Panc1 (cell line): ENCODE measurements around the gene SGK1. TPM values are rescaled to one million over a fixed set of nuclear protein-coding genes. Genes with fewer than 3 reads are reported as not detected.
"Not testable (repeated sequence)": the region's sequence is repeated elsewhere in the genome, so short reads cannot be mapped to it uniquely, and the experiment has no call there.

Experiments
- ATAC-seq: fragments of 200-7000 bp; cut with Tn5 transposase; 2 replicates; pipeline ENCODE4 v1.9.1; 2020; ENCODE audit warnings: mild to moderate bottlenecking, moderate library complexity
- BruUV-seq: library from RNA; stranded (reverse); fragments of 400-500 nt; replicated peaks from 2 replicates; lab custom pipeline; 2021; lab: Mats Ljungman, UMichigan
- CTCF ChIA-PET: fragments of 300-600 bp; sonication (Branson Sonifier 250); formaldehyde crosslinking; loops from one replicate; lab custom pipeline; 2022; ENCODE audit warnings: antibody characterized with exemption; lab: Charles Lee
- POLR2A ChIA-PET: fragments of 300-600 bp; sonication (Branson Sonifier 250); formaldehyde crosslinking; loops from one replicate; lab custom pipeline; 2022; ENCODE audit warnings: antibody characterized with exemption; lab: Charles Lee
- DNase-seq: peaks from one replicate; pipeline ENCODE4 v3.0.0-alpha.2; 2010; ENCODE audit warnings: low read depth, low spot score
- H3K27ac ChIP-seq: 2 replicates; pipeline ENCODE4 v1.5.1; 2011; ENCODE audit warnings: mild to moderate bottlenecking, low read length, inconsistent platforms
- H3K27me3 ChIP-seq: fragments of 200-500 bp; sonication (Bioruptor generic); 2 replicates; pipeline ENCODE4 v1.6.0; 2014; ENCODE audit warnings: low read length, inconsistent platforms; ENCODE audit not compliant: control insufficient read depth, insufficient read depth
- H3K36me3 ChIP-seq: fragments of 200-500 bp; sonication (Bioruptor generic); 2 replicates; pipeline ENCODE4 v1.5.1; 2014; ENCODE audit warnings: inconsistent platforms, mild to moderate bottlenecking, low read length, moderate library complexity; ENCODE audit not compliant: control insufficient read depth, insufficient read depth
- H3K4me1 ChIP-seq: 2 replicates; pipeline ENCODE4 v1.5.1; 2011; ENCODE audit warnings: inconsistent platforms, mild to moderate bottlenecking, low read length, moderate library complexity; ENCODE audit not compliant: control insufficient read depth, insufficient read depth
- H3K4me3 ChIP-seq, 2 experiments: 2 replicates each; pipeline ENCODE4 v1.5.1; 2011 to 2012; ENCODE audit warnings: low read depth in 2 of 2, low read length in 2 of 2, mild to moderate bottlenecking in 2 of 2, inconsistent platforms in 1 of 2, moderate library complexity in 1 of 2
- H3K9me3 ChIP-seq: fragments of 200-500 bp; sonication (Bioruptor generic); 2 replicates; pipeline ENCODE4 v1.5.1; 2014; ENCODE audit warnings: low read depth, mild to moderate bottlenecking, inconsistent platforms, low read length, moderate library complexity; ENCODE audit not compliant: control insufficient read depth, insufficient read depth
- POLR2AphosphoS5 ChIP-seq: IDR thresholded peaks from 2 replicates; pipeline ENCODE4 v1.6.1; 2012; ENCODE audit warnings: mild to moderate bottlenecking, low read depth, low read length, moderate library complexity
- SIN3A ChIP-seq: IDR thresholded peaks from 2 replicates; pipeline ENCODE4 v1.6.1; 2012; ENCODE audit warnings: low read depth, mild to moderate bottlenecking, low read length, moderate library complexity, borderline replicate concordance; ENCODE audit not compliant: insufficient read depth
- TCF7L2 ChIP-seq: IDR thresholded peaks from 2 replicates; pipeline ENCODE4 v1.6.1; 2011; ENCODE audit warnings: mild to moderate bottlenecking, low read depth, low read length, inconsistent platforms
- in situ Hi-C: cut with HindIII; loops from 2 replicates; pipeline ENCODE4 v1.10.0; 2016; ENCODE audit warnings: low sequenced_read_pairs, low pct_unique_long_range_greater_than_20kb
- intact Hi-C: fragments of 100-400 bp; cut with micrococcal nuclease; formaldehyde crosslinking; loops from one replicate; pipeline ENCODE4 v1.10.0; 2022; ENCODE audit not compliant: unreplicated experiment
- total RNA-seq: library from RNA; stranded (reverse); gene quantifications from one replicate; pipeline ENCODE4 v1.2.1, GENCODE V29; 2021; ENCODE audit not compliant: unreplicated experiment
- TF ChIP-seq, protein P1 (sequence below), 2 experiments: IDR thresholded peaks; 2 replicates each; pipeline ENCODE4 v1.6.1; 2011 to 2012; ENCODE audit warnings: low read depth in 2 of 2, control low read depth in 1 of 2, low read length in 1 of 2, mild to moderate bottlenecking in 1 of 2, moderate library complexity in 1 of 2; ENCODE audit not compliant: insufficient read depth in 1 of 2
- TF ChIP-seq, protein P2 (sequence below): fragments of 450-650 bp; IDR thresholded peaks from 2 replicates; pipeline ENCODE4 v1.5.1; 2017; ENCODE audit warnings: mild to moderate bottlenecking

Gene SGK1
- total RNA-seq, 1 experiment from 2014 or later = 7.5 TPM

DNA sequence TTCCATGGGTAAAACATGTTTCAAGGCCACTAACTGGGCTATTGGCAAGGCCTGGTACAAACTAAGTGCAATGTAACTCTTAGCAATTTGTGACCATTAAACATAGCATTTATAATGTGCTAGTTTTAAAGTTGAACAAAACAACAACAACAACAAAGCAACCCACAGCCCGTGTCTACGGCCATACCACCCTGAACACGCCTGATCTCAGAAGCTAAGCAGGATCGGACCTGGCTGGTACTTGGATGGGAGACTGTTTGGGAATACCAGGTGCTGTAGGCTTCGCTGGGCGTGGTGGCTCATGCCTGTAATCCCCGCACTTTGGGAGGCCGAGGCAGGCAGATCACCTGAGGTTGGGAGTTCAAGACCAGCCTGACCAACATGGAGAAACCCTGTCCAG, 61.0 kb downstream of the SGK1 start:
- H3K9me3 ChIP-seq = no peaks in the 10 kb centered on the region
- ChIA-PET CTCF (no interaction called here), POLR2A (no interaction called here)
- H3K36me3 ChIP-seq = no peaks in the 10 kb centered on the region
- no peak overlapping the region for H3K27ac ChIP-seq
- ATAC-seq (no peak), DNase-seq (no peak)
- intact Hi-C loops (no loop called here), in situ Hi-C loops (no loop called here)
- H3K4me3 ChIP-seq = no peak overlapping the region
- no TSS peak for BruUV-seq
- H3K27me3 ChIP-seq = no peaks in the 10 kb centered on the region
- no peaks in the 10 kb centered on the region for H3K4me1 ChIP-seq
- TF ChIP-seq POLR2AphosphoS5 (no peak), SIN3A (no peak), TCF7L2 (no peak)
- TF ChIP-seq, protein P1, sequence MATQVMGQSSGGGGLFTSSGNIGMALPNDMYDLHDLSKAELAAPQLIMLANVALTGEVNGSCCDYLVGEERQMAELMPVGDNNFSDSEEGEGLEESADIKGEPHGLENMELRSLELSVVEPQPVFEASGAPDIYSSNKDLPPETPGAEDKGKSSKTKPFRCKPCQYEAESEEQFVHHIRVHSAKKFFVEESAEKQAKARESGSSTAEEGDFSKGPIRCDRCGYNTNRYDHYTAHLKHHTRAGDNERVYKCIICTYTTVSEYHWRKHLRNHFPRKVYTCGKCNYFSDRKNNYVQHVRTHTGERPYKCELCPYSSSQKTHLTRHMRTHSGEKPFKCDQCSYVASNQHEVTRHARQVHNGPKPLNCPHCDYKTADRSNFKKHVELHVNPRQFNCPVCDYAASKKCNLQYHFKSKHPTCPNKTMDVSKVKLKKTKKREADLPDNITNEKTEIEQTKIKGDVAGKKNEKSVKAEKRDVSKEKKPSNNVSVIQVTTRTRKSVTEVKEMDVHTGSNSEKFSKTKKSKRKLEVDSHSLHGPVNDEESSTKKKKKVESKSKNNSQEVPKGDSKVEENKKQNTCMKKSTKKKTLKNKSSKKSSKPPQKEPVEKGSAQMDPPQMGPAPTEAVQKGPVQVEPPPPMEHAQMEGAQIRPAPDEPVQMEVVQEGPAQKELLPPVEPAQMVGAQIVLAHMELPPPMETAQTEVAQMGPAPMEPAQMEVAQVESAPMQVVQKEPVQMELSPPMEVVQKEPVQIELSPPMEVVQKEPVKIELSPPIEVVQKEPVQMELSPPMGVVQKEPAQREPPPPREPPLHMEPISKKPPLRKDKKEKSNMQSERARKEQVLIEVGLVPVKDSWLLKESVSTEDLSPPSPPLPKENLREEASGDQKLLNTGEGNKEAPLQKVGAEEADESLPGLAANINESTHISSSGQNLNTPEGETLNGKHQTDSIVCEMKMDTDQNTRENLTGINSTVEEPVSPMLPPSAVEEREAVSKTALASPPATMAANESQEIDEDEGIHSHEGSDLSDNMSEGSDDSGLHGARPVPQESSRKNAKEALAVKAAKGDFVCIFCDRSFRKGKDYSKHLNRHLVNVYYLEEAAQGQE (IDR thresholded peaks at IDR 0.05; ENCODE audit: insufficient read depth in 1 of 2, low read depth in 2 of 2, low read length in 1 of 2) = no peak
- TF ChIP-seq, protein P2, sequence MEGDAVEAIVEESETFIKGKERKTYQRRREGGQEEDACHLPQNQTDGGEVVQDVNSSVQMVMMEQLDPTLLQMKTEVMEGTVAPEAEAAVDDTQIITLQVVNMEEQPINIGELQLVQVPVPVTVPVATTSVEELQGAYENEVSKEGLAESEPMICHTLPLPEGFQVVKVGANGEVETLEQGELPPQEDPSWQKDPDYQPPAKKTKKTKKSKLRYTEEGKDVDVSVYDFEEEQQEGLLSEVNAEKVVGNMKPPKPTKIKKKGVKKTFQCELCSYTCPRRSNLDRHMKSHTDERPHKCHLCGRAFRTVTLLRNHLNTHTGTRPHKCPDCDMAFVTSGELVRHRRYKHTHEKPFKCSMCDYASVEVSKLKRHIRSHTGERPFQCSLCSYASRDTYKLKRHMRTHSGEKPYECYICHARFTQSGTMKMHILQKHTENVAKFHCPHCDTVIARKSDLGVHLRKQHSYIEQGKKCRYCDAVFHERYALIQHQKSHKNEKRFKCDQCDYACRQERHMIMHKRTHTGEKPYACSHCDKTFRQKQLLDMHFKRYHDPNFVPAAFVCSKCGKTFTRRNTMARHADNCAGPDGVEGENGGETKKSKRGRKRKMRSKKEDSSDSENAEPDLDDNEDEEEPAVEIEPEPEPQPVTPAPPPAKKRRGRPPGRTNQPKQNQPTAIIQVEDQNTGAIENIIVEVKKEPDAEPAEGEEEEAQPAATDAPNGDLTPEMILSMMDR = no peak

DNA sequence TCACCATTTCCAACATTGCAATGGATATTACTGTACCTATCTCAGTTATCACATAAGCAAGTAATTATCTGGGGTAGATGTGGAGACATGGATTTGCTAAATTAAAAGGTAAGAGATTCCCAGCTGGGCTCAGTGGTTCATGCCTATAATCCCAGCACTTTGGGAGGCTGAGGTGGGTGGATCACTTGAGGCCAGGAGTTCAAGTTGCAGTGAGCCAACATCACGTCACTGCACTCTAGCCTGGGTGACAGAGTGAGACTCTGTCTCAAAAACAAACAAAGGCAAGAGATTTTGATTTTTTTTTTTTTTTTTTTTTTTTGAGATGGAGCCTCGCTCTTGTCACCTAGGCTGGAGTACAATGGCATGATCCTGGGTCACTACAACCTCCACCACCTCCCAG, 62.6 kb downstream of the SGK1 start:
- H3K4me1 ChIP-seq, intact Hi-C loops, H3K27me3 ChIP-seq, CTCF ChIA-PET, ATAC-seq, H3K27ac ChIP-seq, H3K4me3 ChIP-seq, H3K36me3 ChIP-seq, BruUV-seq, POLR2A ChIA-PET, H3K9me3 ChIP-seq, DNase-seq, in situ Hi-C loops: not testable (repeated sequence)

DNA sequence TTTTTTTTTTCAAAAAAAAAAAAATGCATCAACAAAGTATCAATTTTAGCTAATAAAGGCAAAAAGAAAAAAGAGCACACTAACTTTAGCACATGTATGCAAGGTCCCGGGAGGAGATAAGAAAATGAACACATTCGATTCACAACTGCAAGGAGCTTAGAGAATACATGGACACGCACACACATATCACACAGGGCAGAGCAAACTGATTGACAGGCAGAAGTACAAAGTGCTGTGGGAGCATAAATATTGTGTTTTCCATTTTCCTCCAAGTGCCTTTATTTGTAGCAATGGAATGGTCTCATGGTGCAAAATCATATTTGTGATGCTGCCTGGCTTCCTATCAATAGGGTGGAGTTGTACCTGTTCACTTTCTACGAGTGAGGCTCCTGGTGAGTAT, 63.8 kb downstream of the SGK1 start:
- TF ChIP-seq TCF7L2 = no peak
- TF ChIP-seq, protein P2 = no peak
- no peak overlapping the region for H3K27ac ChIP-seq
- no peaks in the 10 kb centered on the region for H3K36me3 ChIP-seq
- no peak for ATAC-seq
- DNase-seq = no peak
- intact Hi-C loops (no loop called here), in situ Hi-C loops (no loop called here)
- H3K4me1 ChIP-seq = no peaks in the 10 kb centered on the region
- no peaks in the 10 kb centered on the region for H3K27me3 ChIP-seq
- no TSS peak for BruUV-seq
- CTCF ChIA-PET = no interaction called here
- no peaks in the 10 kb centered on the region for H3K9me3 ChIP-seq
- H3K4me3 ChIP-seq = no peak overlapping the region
- POLR2A ChIA-PET = no interaction called here
